ENCODE data around the gene UBE2K. TPM values are rescaled to one million over a fixed set of nuclear protein-coding genes. Genes with fewer than 3 reads are reported as not detected.
"Not testable (repeated sequence)": the region's sequence is repeated elsewhere in the genome, so short reads cannot be mapped to it uniquely, and the experiment has no call there.

The UBE2K gene
- total and polyA plus RNA-seq, 3 experiments from 2014 or later = 71.1 to 88.3 (median 87.5) TPM

DNA sequence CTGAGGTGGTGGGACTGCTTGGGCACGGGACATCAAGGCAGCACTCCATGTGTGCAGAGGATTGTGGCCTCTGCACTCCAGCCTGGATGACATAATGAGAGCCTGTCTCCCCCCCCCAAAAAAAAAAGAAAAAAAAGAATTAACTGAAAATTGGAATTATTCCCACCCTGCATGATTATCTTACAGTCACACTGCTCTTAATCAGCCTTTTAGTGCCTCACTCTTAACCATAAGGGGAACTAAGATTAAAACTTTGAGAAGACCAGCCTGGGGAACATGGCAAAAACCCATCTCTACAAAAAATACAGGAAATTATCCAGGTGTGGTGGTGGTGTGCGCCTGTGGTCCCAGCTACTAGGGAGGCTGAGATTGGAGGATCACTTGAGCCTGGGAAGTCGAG is 94.6 kb downstream of the UBE2K start:
- H3K36me3 ChIP-seq (ENCODE audit: insufficient read depth, low read length) = no peaks in the 10 kb centered on the region
- Mint-ChIP-seq H3K9me3 (no peaks in the 10 kb centered on the region), H3K36me3 (no peaks in the 10 kb centered on the region), H3K4me3 (no peak overlapping the region), H3K27me3 (no peaks in the 10 kb centered on the region), H3K27ac (peak overlapping the region in 1 of 8 donors; percentile 14), H3K4me1 (peaks cover 0 to 4% (median 2%) of the 10 kb centered on the region in 3 donors)
- POLR2A ChIA-PET = no interaction called here
- no peak for DNase-seq
- CTCF ChIA-PET = no interaction called here
- H3K27me3 ChIP-seq (ENCODE audit: insufficient read depth, low read length, poor library complexity, severe bottlenecking) = no peaks in the 10 kb centered on the region
- H3K4me3 ChIP-seq (ENCODE audit: low read length) = no peak overlapping the region
- no peaks in the 10 kb centered on the region for H3K4me1 ChIP-seq (ENCODE audit: insufficient read depth, low read length)
- H3K27ac ChIP-seq (ENCODE audit: low read depth, low read length) = no peak overlapping the region
- no peaks in the 10 kb centered on the region for H3K9me3 ChIP-seq (ENCODE audit: low read length)

DNA sequence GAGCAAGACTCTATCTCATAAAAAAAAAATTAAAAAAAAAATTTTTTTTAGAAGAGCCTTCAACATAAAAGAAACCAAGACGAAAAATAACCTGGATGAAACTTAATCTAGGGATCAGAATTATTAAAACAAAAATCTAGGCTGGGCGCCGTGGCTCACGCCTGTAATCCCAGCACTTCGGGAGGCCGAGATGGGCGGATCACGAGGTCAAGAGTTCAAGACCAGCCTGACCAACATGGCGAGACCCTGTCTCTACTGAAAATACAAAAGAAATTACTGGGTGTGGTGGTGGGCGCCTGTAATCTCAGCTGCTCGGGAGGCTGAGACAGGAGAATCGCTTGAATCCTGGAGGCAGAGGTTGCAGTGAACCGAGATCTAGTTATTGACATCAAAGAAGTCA is 95.0 kb downstream of the UBE2K start:
- H3K27ac ChIP-seq (ENCODE audit: low read depth, low read length); H3K9me3 ChIP-seq (ENCODE audit: low read length); H3K27ac Mint-ChIP-seq; H3K36me3 ChIP-seq (ENCODE audit: insufficient read depth, low read length); H3K4me3 ChIP-seq (ENCODE audit: low read length); H3K27me3 ChIP-seq (ENCODE audit: insufficient read depth, low read length, poor library complexity, severe bottlenecking); POLR2A ChIA-PET; H3K36me3 Mint-ChIP-seq; CTCF ChIA-PET; H3K4me1 ChIP-seq (ENCODE audit: insufficient read depth, low read length); H3K4me3 Mint-ChIP-seq; H3K4me1 Mint-ChIP-seq; DNase-seq; H3K27me3 Mint-ChIP-seq; H3K9me3 Mint-ChIP-seq: not testable (repeated sequence)

- no peak overlapping the region for H3K4me3 Mint-ChIP-seq
- H3K9me3 Mint-ChIP-seq = no peaks in the 10 kb centered on the region
- no peaks in the 10 kb centered on the region for H3K36me3 Mint-ChIP-seq
- H3K4me3 ChIP-seq (ENCODE audit: low read length) = no peak overlapping the region
- DNase-seq = no peak
- H3K4me1 ChIP-seq (ENCODE audit: insufficient read depth, low read length) = no peaks in the 10 kb centered on the region
- no peaks in the 10 kb centered on the region for H3K27me3 Mint-ChIP-seq
- no peak overlapping the region for H3K27ac Mint-ChIP-seq
- no peaks in the 10 kb centered on the region for H3K27me3 ChIP-seq (ENCODE audit: insufficient read depth, low read length, poor library complexity, severe bottlenecking)
- H3K36me3 ChIP-seq (ENCODE audit: insufficient read depth, low read length) = no peaks in the 10 kb centered on the region
- CTCF ChIA-PET = no interaction called here
- H3K9me3 ChIP-seq (ENCODE audit: low read length) = no peaks in the 10 kb centered on the region
- H3K27ac ChIP-seq (ENCODE audit: low read depth, low read length) = no peak overlapping the region
- POLR2A ChIA-PET = interaction anchor here (0.7 kb wide), 1 partner anchor 343 kb away, joined by 3 read pairs; the partner anchor contains the start of gene LIAS
- H3K4me1 Mint-ChIP-seq = no peaks in the 10 kb centered on the region
Observed at GRCh38 chr4:39802005-39802404, 104.1 kb downstream of the UBE2K start.

GRCh38 chr4:39808231-39808749 is 110.4 kb downstream of the UBE2K start:
- Mint-ChIP-seq H3K4me1 (peaks cover 0 to 5% (median 4%) of the 10 kb centered on the region in 3 donors), H3K9me3 (peaks cover 0 to 9% (median 8%) of the 10 kb centered on the region in 5 donors), H3K4me3 (no peak overlapping the region), H3K27ac (peak overlapping the region in 1 of 8 donors; percentile 33), H3K36me3 (peaks cover 0 to 2% (median 0%) of the 10 kb centered on the region in 3 donors), H3K27me3 (peaks cover 0 to 8% of the 10 kb centered on the region in 2 donors)
- no peak overlapping the region for H3K27ac ChIP-seq (ENCODE audit: low read depth, low read length)
- CTCF ChIA-PET = no interaction called here
- H3K9me3 ChIP-seq (ENCODE audit: low read length) = no peaks in the 10 kb centered on the region
- POLR2A ChIA-PET = no interaction called here
- no peaks in the 10 kb centered on the region for H3K27me3 ChIP-seq (ENCODE audit: insufficient read depth, low read length, poor library complexity, severe bottlenecking)
- H3K4me3 ChIP-seq (ENCODE audit: low read length) = no peak overlapping the region
- H3K4me1 ChIP-seq (ENCODE audit: insufficient read depth, low read length) = no peaks in the 10 kb centered on the region
- no peak for DNase-seq
- no peaks in the 10 kb centered on the region for H3K36me3 ChIP-seq (ENCODE audit: insufficient read depth, low read length)

DNA sequence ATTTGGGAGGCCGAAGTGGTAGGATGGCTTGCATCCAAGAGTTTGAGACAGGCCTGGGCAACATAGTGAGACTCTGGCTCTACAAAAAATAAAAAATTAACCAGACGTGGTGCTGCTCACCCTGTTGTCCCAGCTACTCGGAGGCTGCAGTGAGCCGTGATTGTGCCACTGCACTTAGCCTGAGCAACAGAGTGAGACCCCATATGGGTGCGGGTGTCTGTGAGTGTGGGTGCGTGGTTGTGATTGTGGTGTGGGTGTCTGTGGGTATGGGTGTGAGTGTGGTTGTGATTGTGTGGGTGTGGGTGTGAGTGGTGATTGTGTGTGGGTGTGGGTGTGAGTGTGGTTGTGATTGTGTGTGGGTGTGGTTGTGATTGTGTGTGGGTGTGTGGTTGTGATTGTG is 114.6 kb downstream of the UBE2K start:
- H3K27ac Mint-ChIP-seq = peak overlapping the region in 6 of 8 donors; percentile 7 to 88 (median 84)
- peaks cover 0 to 3% (median 0%) of the 10 kb centered on the region in 3 donors for H3K36me3 Mint-ChIP-seq
- H3K27me3 Mint-ChIP-seq = peaks cover 0 to 17% of the 10 kb centered on the region in 2 donors
- peaks cover 0 to 12% (median 8%) of the 10 kb centered on the region in 5 donors for H3K9me3 Mint-ChIP-seq
- no peaks in the 10 kb centered on the region for H3K36me3 ChIP-seq (ENCODE audit: insufficient read depth, low read length)
- no peaks in the 10 kb centered on the region for H3K9me3 ChIP-seq (ENCODE audit: low read length)
- no peak overlapping the region for H3K4me3 ChIP-seq (ENCODE audit: low read length)
- H3K4me1 ChIP-seq (ENCODE audit: insufficient read depth, low read length) = no peaks in the 10 kb centered on the region
- peaks cover 0 to 5% (median 4%) of the 10 kb centered on the region in 3 donors for H3K4me1 Mint-ChIP-seq
- CTCF ChIA-PET = no interaction called here
- DNase-seq = peak in 4 of 5 donors; percentile 8 to 65 (median 32)
- POLR2A ChIA-PET = no interaction called here
- peak overlapping the region in 6 of 7 donors; percentile 30 to 89 (median 53) for H3K4me3 Mint-ChIP-seq
- H3K27ac ChIP-seq (ENCODE audit: low read depth, low read length) = no peak overlapping the region
- no peaks in the 10 kb centered on the region for H3K27me3 ChIP-seq (ENCODE audit: insufficient read depth, low read length, poor library complexity, severe bottlenecking)

DNA sequence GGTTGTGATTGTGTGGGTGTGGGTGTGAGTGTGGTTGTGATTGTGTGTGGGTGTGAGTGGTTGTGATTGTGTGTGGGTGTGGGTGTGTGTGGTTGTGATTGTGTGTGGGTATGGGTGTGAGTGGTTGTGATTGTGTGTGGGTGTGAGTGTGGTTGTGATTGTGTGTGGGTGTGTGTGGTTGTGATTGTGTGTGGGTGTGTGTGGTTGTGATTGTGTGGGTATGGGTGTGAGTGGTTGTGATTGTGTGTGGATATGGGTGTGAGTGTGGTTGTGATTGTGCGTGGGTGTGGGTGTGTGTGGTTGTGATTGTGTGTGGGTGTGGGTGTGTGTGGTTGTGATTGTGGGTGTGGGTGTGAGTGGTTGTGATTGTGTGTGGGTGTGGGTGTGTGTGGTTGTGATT is 115.1 kb downstream of the UBE2K start:
- Mint-ChIP-seq H3K27ac (peak overlapping the region in 2 of 8 donors; percentile 58 to 66), H3K9me3 (peaks cover 0 to 12% (median 8%) of the 10 kb centered on the region in 5 donors), H3K27me3 (peaks cover 0 to 17% of the 10 kb centered on the region in 2 donors)
- H3K4me1 Mint-ChIP-seq; H3K9me3 ChIP-seq (ENCODE audit: low read length); POLR2A ChIA-PET; H3K4me1 ChIP-seq (ENCODE audit: insufficient read depth, low read length); H3K27me3 ChIP-seq (ENCODE audit: insufficient read depth, low read length, poor library complexity, severe bottlenecking); H3K27ac ChIP-seq (ENCODE audit: low read depth, low read length); H3K4me3 ChIP-seq (ENCODE audit: low read length); H3K36me3 Mint-ChIP-seq; H3K4me3 Mint-ChIP-seq; H3K36me3 ChIP-seq (ENCODE audit: insufficient read depth, low read length); CTCF ChIA-PET; DNase-seq: not testable (repeated sequence)

DNA sequence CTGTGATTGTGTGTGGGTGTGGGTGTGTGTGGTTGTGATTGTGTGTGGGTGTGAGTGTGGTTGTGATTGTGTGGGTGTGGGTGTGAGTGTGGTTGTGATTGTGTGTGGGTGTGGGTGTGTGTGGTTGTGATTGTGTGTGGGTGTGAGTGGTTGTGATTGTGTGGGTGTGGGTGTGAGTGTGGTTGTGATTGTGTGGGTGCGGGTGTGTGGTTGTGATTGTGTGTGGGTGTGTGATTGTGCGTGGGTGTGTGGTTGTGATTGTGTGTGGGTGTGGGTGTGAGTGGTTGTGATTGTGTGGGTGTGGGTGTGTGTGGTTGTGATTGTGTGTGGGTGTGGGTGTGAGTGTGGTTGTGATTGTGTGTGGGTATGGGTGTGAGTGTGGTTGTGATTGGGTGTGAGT is 115.8 kb downstream of the UBE2K start:
- peak overlapping the region in 1 of 7 donors; percentile 27 for H3K4me3 Mint-ChIP-seq
- peaks cover 0 to 17% of the 10 kb centered on the region in 2 donors for H3K27me3 Mint-ChIP-seq

DNA sequence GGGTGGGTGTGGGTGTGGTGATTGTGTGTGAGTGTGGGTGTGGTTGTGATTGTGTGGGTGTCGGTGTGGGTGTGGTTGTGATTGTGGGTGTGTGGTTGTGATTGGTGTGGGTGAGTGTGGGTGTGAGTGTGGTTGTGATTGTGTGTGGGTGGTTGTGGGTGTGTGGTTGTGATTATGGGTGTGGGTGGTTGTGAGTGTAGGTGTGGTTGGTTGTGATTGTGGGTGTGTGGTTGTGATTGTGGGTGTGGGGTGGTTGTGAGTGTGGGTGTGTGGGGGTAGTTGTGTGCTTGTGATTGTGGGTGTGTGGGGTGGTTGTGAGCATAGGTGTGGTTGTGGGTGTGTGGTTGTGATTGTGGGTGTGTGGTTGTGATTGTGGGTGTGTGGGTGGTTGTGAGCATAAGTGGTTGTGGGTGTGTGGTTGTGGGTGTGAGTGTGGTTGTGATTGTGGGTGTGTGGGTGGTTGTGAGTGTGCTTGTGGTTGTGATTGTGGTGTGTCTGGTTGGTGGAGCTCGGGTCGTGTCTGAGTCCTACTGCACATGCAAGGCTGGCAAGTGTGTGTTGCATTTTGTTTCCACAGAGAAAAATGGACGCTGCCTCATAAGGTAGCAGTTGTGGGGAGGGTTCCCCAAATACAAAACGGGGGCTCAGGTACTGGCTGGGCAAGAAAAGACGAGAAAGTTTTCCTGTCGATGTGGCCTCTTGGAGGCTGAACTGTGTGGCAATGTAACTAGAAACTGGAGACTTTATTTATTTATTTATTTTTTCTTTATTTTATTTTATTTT is 116.7 kb downstream of the UBE2K start:
- H3K4me3 ChIP-seq (ENCODE audit: low read length) = no peak overlapping the region
- DNase-seq = peak; percentile 2 to 54 (median 25)
- no peaks in the 10 kb centered on the region for H3K9me3 ChIP-seq (ENCODE audit: low read length)
- H3K4me1 ChIP-seq (ENCODE audit: insufficient read depth, low read length) = no peaks in the 10 kb centered on the region
- H3K27me3 ChIP-seq (ENCODE audit: insufficient read depth, low read length, poor library complexity, severe bottlenecking) = no peaks in the 10 kb centered on the region
- Mint-ChIP-seq H3K9me3 (peaks cover 0 to 12% (median 8%) of the 10 kb centered on the region in 5 donors), H3K36me3 (peaks cover 0 to 3% (median 0%) of the 10 kb centered on the region in 3 donors), H3K4me3 (peak overlapping the region in 4 of 7 donors; percentile 4 to 48 (median 36)), H3K27me3 (peaks cover 0 to 17% of the 10 kb centered on the region in 2 donors), H3K4me1 (peaks cover 0 to 5% (median 4%) of the 10 kb centered on the region in 3 donors), H3K27ac (peak overlapping the region in 6 of 8 donors; percentile 17 to 95 (median 47))
- CTCF ChIA-PET = interaction anchor here (0.7 kb wide), 1 partner anchor 33 kb away, joined by 3 read pairs; no protein-coding TSS in a partner anchor
- H3K27ac ChIP-seq (ENCODE audit: low read depth, low read length) = no peak overlapping the region
- POLR2A ChIA-PET = no interaction called here
- H3K36me3 ChIP-seq (ENCODE audit: insufficient read depth, low read length) = no peaks in the 10 kb centered on the region

More for the DNA sequence above, 115.8 kb downstream of the UBE2K start:
- DNase-seq; H3K27me3 ChIP-seq (ENCODE audit: insufficient read depth, low read length, poor library complexity, severe bottlenecking); H3K4me3 ChIP-seq (ENCODE audit: low read length); POLR2A ChIA-PET; H3K36me3 ChIP-seq (ENCODE audit: insufficient read depth, low read length); H3K4me1 Mint-ChIP-seq; CTCF ChIA-PET; H3K4me1 ChIP-seq (ENCODE audit: insufficient read depth, low read length); H3K9me3 ChIP-seq (ENCODE audit: low read length); H3K27ac ChIP-seq (ENCODE audit: low read depth, low read length); H3K36me3 Mint-ChIP-seq: not testable (repeated sequence)
- Mint-ChIP-seq H3K27ac (peak overlapping the region in 2 of 8 donors; percentile 29 to 56), H3K9me3 (peaks cover 0 to 12% (median 8%) of the 10 kb centered on the region in 5 donors)

Measured in CD8-positive, alpha-beta memory T cell (primary cell).